ENCODE measurements around the gene CXCL1. TPM values are rescaled to one million over a fixed set of nuclear protein-coding genes. Genes with fewer than 3 reads are reported as not detected.

The CXCL1 gene
- total RNA-seq: 55.1 and 534 TPM in 2 replicates

GRCh38 chr4:73869130-73870055 is at the start of gene CXCL1:
Gene CXCL1 (plus strand): TSS chr4:73869393. CDS start chr4:73869471, 78 bp downstream.

DNA sequence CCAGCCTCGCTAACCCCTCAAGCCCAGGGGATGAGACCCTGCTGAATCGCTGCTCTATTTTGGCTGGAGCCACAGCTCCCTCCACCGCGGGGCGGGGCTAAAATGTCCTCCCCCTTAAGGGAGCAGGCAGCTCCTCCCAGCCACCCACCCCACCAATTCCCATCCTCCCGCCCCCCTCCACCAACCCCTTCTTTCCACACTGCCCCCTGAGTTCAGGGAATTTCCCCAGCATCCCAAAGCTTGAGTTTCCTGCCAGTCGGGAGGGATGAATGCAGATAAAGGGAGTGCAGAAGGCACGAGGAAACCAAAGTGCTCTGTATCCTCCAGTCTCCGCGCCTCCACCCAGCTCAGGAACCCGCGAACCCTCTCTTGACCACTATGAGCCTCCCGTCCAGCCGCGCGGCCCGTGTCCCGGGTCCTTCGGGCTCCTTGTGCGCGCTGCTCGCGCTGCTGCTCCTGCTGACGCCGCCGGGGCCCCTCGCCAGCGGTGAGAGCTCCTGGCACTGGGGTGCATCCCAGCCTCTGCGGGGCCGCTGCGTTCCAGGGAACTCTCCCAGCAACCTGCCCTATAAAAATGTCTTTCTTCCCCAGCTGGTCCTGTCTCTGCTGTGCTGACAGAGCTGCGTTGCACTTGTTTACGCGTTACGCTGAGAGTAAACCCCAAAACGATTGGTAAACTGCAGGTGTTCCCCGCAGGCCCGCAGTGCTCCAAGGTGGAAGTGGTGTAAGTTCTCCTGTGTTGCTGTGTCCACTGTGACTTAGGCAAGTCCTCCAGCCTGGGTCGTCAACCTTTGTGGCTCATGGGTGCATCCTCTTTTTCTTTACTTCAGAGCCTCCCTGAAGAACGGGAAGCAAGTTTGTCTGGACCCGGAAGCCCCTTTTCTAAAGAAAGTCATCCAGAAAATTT is 32.6 kb upstream of the CXCL1 start, which contains the start of gene CXCL6:
Gene CXCL6 (plus strand): TSS at position 306 of the 907 bp plus-strand sequence. CDS start 73 bp downstream, at position 379.

DNA sequence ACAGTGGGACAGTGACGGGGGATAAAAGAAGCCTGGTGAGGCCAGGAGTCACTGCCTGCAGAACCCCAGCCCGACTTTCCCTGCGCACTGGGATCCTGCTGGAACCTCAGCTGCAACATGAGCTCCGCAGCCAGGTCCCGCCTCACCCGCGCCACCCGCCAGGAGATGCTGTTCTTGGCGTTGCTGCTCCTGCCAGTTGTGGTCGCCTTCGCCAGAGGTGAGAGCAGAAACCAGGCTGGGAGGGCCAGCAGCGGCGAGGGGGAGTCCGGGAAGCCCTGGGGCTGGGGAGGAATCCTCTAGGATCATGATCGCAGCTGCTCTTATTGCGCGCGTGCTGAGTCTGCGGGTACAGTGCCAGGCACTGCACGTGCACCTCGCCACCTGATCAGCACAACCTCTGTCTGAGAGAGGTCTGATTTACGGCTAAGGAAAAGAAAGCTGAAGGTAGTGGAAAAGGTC is 15.9 kb upstream of the CXCL1 start, which contains the start of gene PF4V1:
Gene PF4V1 (plus strand): TSS at position 51 of the 459 bp plus-strand sequence. CDS start 67 bp downstream, at position 118.

Other genes with a start within 250 kb of the CXCL1 start
- gene RASSF6, start 249.0 kb upstream of the CXCL1 start, total RNA-seq: 0.26 TPM in 1 of 2 replicates, not detected in the other
- 10.5 and 842 TPM in 2 replicates for gene CXCL8, start 128.8 kb upstream of the CXCL1 start, total RNA-seq
- gene CXCL6, start 32.7 kb upstream of the CXCL1 start, total RNA-seq: 48.4 and 374 TPM in 2 replicates
- gene PF4V1, start 16.1 kb upstream of the CXCL1 start, total RNA-seq: 1.3 TPM in 1 of 2 replicates, not detected in the other
- 1.8 TPM in 1 of 2 replicates, not detected in the other for gene PF4, start 112.6 kb downstream of the CXCL1 start, total RNA-seq
- gene PPBP, start 118.8 kb downstream of the CXCL1 start, total RNA-seq: 1.2 TPM in 1 of 2 replicates, not detected in the other
- 10.9 and 144 TPM in 2 replicates for gene CXCL5, start 129.3 kb downstream of the CXCL1 start, total RNA-seq
- 6.5 and 66.3 TPM in 2 replicates for gene CXCL3, start 169.3 kb downstream of the CXCL1 start, total RNA-seq
- gene CXCL2, start 229.8 kb downstream of the CXCL1 start, total RNA-seq: 21.5 and 22.8 TPM in 2 replicates

All from epithelial cell of alveolus of lung (primary cell).